OCI-LY7 (cell line): ENCODE measurements around the gene TSPAN5.

Source experiments
- EZH2phosphoT487 ChIP-seq: fragments of 200-600 bp; sonication (generic); IDR thresholded peaks from 2 replicates; pipeline ENCODE4 v1.6.1; 2018; ENCODE audit warnings: low read depth, borderline replicate concordance, mild to moderate bottlenecking, mixed run types, antibody characterized with exemption, low read length, moderate library complexity, mixed read lengths
- TF ChIP-seq, protein P1 (sequence below): fragments of 200-600 bp; sonication (generic); conservative IDR thresholded peaks from 2 replicates; pipeline ENCODE4 v1.5.1; 2014; ENCODE audit warnings: mild to moderate bottlenecking, antibody characterized with exemption, low read length, moderate library complexity, mixed read lengths

GRCh38 chr4:98430708-98431403 lies 227.6 kb downstream of the TSPAN5 start:
- TF ChIP-seq, protein P1, sequence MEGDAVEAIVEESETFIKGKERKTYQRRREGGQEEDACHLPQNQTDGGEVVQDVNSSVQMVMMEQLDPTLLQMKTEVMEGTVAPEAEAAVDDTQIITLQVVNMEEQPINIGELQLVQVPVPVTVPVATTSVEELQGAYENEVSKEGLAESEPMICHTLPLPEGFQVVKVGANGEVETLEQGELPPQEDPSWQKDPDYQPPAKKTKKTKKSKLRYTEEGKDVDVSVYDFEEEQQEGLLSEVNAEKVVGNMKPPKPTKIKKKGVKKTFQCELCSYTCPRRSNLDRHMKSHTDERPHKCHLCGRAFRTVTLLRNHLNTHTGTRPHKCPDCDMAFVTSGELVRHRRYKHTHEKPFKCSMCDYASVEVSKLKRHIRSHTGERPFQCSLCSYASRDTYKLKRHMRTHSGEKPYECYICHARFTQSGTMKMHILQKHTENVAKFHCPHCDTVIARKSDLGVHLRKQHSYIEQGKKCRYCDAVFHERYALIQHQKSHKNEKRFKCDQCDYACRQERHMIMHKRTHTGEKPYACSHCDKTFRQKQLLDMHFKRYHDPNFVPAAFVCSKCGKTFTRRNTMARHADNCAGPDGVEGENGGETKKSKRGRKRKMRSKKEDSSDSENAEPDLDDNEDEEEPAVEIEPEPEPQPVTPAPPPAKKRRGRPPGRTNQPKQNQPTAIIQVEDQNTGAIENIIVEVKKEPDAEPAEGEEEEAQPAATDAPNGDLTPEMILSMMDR = no peak
- no peak for TF ChIP-seq EZH2phosphoT487
